Esophagus squamous epithelium (tissue), 5 donors: ENCODE measurements around the gene CNTF. TPM values are rescaled to one million over a fixed set of nuclear protein-coding genes. Genes with fewer than 3 reads are reported as not detected.

Source experiments
- DNase-seq: peaks from one replicate; lab custom pipeline; 2025; lab: John Stamatoyannopoulos, UW
- H3K27ac ChIP-seq, 4 donors: fragments of 200-600 bp; sonication (generic); one replicate each; pipeline ENCODE4 v1.5.1; 2016 to 2019; ENCODE audit warnings: mild to moderate bottlenecking in 1 of 4
- H3K27me3 ChIP-seq, 4 donors: fragments of 200-600 bp; sonication (generic); 1 replicate in 3 of 4; 2 replicates in 1 of 4; pipeline versions ENCODE4 v1.5.1 to v1.6.0; 2017 to 2021; ENCODE audit warnings: antibody characterized with exemption in 1 of 4
- H3K36me3 ChIP-seq, 3 donors: fragments of 200-600 bp; sonication (generic); one replicate each; pipeline ENCODE4 v1.5.1; 2016 to 2019
- H3K4me1 ChIP-seq, 3 donors: fragments of 200-600 bp; sonication (generic); one replicate each; pipeline ENCODE4 v1.5.1; 2017 to 2019
- H3K4me3 ChIP-seq, 4 donors: fragments of 200-600 bp; sonication (generic); 1 replicate in 3 of 4; 2 replicates in 1 of 4; pipeline ENCODE4 v1.5.1; 2016 to 2019; ENCODE audit warnings: mild to moderate bottlenecking in 2 of 4, moderate library complexity in 1 of 4
- H3K9me3 ChIP-seq, 3 donors: fragments of 200-600 bp; sonication (generic); one replicate each; pipeline ENCODE4 v1.5.1; 2016 to 2019
- POLR2A ChIP-seq, 4 donors: fragments of 450-650 bp; IDR thresholded peaks; one replicate each; pipeline ENCODE4 v1.6.1; 2017; ENCODE audit warnings: antibody characterized with exemption in 4 of 4, mild to moderate bottlenecking in 4 of 4, moderate library complexity in 3 of 4
- WGBS, 2 donors: methylation state at CpG; one replicate each; pipeline ENCODE4 v1.1.5; 2018; 5-methylcytosine and 5-hydroxymethylcytosine counted together
- intact Hi-C: fragments of 100-400 bp; cut with DNase I; formaldehyde crosslinking; loops from one replicate; pipeline ENCODE4 v1.15.0; 2022
- total RNA-seq, 4 donors: library from RNA; depleted of rRNA; stranded (reverse); fragments of >200 nt; gene quantifications; one replicate each; pipeline ENCODE4 v1.1.0, GENCODE V29; 2016
- TF ChIP-seq, protein P1 (sequence below), 6 experiments: fragments of 450-650 bp in 4 of 6; fragments of 200-600 bp in 2 of 6; sonication (generic) in 2 of 6; IDR thresholded peaks; one replicate each; pipeline ENCODE4 v1.5.1; 2016 to 2019; ENCODE audit warnings: antibody characterized with exemption in 6 of 6, mild to moderate bottlenecking in 4 of 6, moderate library complexity in 4 of 6
- donor health status: DM: yes; HTN: yes; CAD: no.

CNTF gene
- total RNA-seq, 4 donors from 2014 or later: 0.53 to 3.2 (median 1.2) TPM

DNA sequence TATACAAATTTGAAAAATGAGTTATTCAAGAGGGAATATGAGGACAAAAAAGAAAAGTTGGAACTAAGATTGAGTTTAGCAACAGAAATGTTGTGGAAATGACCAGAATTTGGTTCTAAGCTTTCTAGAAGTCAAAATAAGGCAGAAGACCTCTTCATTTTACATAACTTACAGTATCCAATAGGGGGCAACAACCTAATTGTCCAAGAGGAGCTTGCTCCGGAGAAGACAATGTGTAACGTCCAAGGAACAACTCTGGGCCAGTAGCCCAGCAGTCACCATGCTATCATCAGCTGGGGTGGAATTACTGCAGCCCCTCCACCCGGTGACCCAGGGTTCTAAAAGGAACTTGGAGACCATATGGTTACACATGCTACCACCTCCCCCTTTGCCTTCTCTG lies 14.1 kb downstream of the CNTF start:
- Histone ChIP-seq H3K27me3 (no peaks in the 10 kb centered on the region), H3K27ac (no peak overlapping the region), H3K4me1 (peaks cover 0 to 5% (median 0%) of the 10 kb centered on the region in 3 donors), H3K9me3 (no peaks in the 10 kb centered on the region), H3K36me3 (no peaks in the 10 kb centered on the region), H3K4me3 (no peak overlapping the region)
- no peak for DNase-seq
- intact Hi-C loops: no loop called here
- WGBS, 2 donors: 69 to 80% methylated on average over 3 of the region's 3 CpGs
- TF ChIP-seq POLR2A (IDR thresholded peaks at IDR 0.05): no peak

DNA sequence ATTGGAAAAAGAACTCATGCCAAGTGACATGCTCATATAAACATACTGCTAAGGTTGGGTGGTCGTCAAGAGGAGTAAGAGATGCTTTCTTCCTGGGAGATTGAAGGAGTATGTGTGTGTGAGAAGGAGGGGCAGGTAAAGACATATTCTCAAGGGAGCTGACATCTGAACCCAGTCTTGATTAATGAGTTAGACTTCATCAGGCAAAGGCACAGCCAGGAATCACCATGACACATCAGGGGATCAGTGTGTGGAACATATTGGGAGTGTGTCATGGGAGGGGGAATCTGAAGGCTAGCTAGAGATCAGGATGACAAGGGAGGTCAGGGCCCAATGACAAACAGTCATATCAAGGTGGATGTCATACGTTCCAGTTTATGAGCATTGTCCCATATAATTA lies 14.9 kb downstream of the CNTF start:
- intact Hi-C loops: no loop called here
- 41% methylated on average over 2 of the region's 2 CpGs for WGBS, 2 donors

GRCh38 chr11:58639103-58639502 lies 16.6 kb downstream of the CNTF start:
- H3K27ac ChIP-seq: no peak overlapping the region
- intact Hi-C loops: no loop called here
- H3K4me3 ChIP-seq: no peak overlapping the region
- no peaks in the 10 kb centered on the region for H3K27me3 ChIP-seq
- H3K4me1 ChIP-seq: peaks cover 0 to 5% (median 0%) of the 10 kb centered on the region in 3 donors
- no peaks in the 10 kb centered on the region for H3K36me3 ChIP-seq
- 76 to 91% methylated on average over 5 to 6 of the region's 6 CpGs for WGBS, 2 donors
- H3K9me3 ChIP-seq: no peaks in the 10 kb centered on the region
- DNase-seq: no peak
- TF ChIP-seq POLR2A (IDR thresholded peaks at IDR 0.05): no peak
- TF ChIP-seq, protein P1, sequence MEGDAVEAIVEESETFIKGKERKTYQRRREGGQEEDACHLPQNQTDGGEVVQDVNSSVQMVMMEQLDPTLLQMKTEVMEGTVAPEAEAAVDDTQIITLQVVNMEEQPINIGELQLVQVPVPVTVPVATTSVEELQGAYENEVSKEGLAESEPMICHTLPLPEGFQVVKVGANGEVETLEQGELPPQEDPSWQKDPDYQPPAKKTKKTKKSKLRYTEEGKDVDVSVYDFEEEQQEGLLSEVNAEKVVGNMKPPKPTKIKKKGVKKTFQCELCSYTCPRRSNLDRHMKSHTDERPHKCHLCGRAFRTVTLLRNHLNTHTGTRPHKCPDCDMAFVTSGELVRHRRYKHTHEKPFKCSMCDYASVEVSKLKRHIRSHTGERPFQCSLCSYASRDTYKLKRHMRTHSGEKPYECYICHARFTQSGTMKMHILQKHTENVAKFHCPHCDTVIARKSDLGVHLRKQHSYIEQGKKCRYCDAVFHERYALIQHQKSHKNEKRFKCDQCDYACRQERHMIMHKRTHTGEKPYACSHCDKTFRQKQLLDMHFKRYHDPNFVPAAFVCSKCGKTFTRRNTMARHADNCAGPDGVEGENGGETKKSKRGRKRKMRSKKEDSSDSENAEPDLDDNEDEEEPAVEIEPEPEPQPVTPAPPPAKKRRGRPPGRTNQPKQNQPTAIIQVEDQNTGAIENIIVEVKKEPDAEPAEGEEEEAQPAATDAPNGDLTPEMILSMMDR (IDR thresholded peaks at IDR 0.05): no peak

More for the DNA sequence above, 14.9 kb downstream of the CNTF start:
- Histone ChIP-seq H3K4me1 (peaks cover 0 to 5% (median 0%) of the 10 kb centered on the region in 3 donors), H3K27me3 (no peaks in the 10 kb centered on the region), H3K27ac (no peak overlapping the region), H3K36me3 (no peaks in the 10 kb centered on the region), H3K4me3 (no peak overlapping the region), H3K9me3 (no peaks in the 10 kb centered on the region)
- no peak for DNase-seq
- no peak for TF ChIP-seq POLR2A (IDR thresholded peaks at IDR 0.05)
- TF ChIP-seq, protein P1 (IDR thresholded peaks at IDR 0.05): no peak

- TF ChIP-seq, protein P1 (IDR thresholded peaks at IDR 0.05): no peak
- TF ChIP-seq POLR2A (IDR thresholded peaks at IDR 0.05): no peak
- Histone ChIP-seq H3K36me3 (no peaks in the 10 kb centered on the region), H3K4me3 (no peak overlapping the region), H3K9me3 (no peaks in the 10 kb centered on the region), H3K27me3 (no peaks in the 10 kb centered on the region), H3K4me1 (peaks cover 0 to 5% (median 0%) of the 10 kb centered on the region in 3 donors), H3K27ac (no peak overlapping the region)
- 48 to 83% methylated on average over 2 of the region's 2 CpGs for WGBS, 2 donors
- no peak for DNase-seq
- intact Hi-C loops: no loop called here
These were observed 17.2 kb downstream of the CNTF start for GRCh38 chr11:58639669-58640068.

GRCh38 chr11:58640386-58641023 lies 18.0 kb downstream of the CNTF start:
- H3K36me3 ChIP-seq: no peaks in the 10 kb centered on the region
- intact Hi-C loops: no loop called here
- no peak overlapping the region for H3K27ac ChIP-seq
- no peak overlapping the region for H3K4me3 ChIP-seq
- H3K4me1 ChIP-seq: peaks cover 0 to 5% (median 0%) of the 10 kb centered on the region in 3 donors
- 0% methylated on average over 1 of the region's 1 CpG for WGBS, 2 donors
- no peaks in the 10 kb centered on the region for H3K27me3 ChIP-seq
- DNase-seq: no peak
- TF ChIP-seq, protein P1 (IDR thresholded peaks at IDR 0.05): no peak
- TF ChIP-seq POLR2A (IDR thresholded peaks at IDR 0.05): no peak
- peaks cover 0 to 3% (median 2%) of the 10 kb centered on the region in 3 donors for H3K9me3 ChIP-seq
